ENCODE measurements around the gene DNAJA4. TPM values are rescaled to one million over a fixed set of nuclear protein-coding genes. Genes with fewer than 3 reads are reported as not detected.

The DNAJA4 gene
- total and polyA plus RNA-seq, 12 donors: 11.7 to 43.5 (median 21.8) TPM

DNA sequence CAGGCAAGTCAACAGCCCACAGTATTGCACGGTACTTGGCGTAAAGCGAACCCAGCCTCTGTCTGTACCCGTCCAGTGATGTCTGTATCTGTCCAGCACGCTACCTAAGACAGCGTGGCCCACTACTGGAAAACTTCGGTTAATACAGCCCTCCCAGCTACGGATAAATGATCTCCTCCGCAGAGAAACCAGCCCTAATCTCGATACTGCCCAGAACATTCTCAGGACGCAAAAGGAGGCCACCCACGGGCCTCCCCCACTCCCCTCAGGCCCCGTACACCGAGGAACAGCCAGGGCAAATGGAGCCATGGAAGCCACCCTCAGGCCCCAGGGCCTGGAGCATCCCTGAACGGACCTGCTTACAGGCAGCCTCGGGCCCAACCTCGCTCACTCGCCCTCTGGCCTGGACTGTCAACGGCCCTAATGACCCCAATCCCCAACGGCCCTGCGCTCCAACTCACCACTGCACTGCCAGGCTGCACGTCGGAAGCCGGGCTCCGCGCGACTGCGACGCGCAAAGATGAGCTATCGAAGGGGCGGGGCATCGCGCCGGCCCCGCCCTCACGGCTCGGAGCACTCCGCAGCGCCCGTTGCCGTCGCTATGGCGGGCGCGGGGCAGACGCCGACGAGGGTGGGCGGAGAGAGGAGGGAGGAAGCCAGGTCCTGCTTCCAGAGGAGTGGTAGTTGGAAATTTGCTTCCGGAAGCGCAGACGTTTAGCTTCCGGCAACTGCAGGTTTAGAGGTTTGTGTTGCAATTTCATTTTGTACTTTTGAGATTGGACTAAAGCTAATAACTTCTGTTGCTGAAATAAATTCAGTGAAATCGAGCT lies 35.0 kb downstream of the DNAJA4 start, which contains the start of gene SKIC8:
Gene SKIC8, minus strand, starts transcription at position 509 of the 830 bp plus-strand sequence. CDS start 3,923 bp downstream, outside the sequence.
- H3K27ac ChIP-seq: peak within 1 kb of the TSS; percentile 19 to 88 (median 76)
- DNase-seq: peak; percentile 90 to 96 (median 94)
- no peaks in the 10 kb centered on the region for H3K9me3 ChIP-seq (replicated peaks in 1 of 3)
- H3K36me3 ChIP-seq (replicated peaks in 1 of 2): peaks cover 0 to 5% of the 10 kb centered on the region in 2 donors
- peaks cover 0 to 19% of the 10 kb centered on the region in 2 donors for H3K4me1 ChIP-seq (replicated peaks in 1 of 2)
- WGBS, 4 donors: 0 to 3% (median 1%) methylated on average over 10 to 55 of the region's 55 CpGs
- no peaks in the 10 kb centered on the region for H3K27me3 ChIP-seq
- TF ChIP-seq, protein P1, sequence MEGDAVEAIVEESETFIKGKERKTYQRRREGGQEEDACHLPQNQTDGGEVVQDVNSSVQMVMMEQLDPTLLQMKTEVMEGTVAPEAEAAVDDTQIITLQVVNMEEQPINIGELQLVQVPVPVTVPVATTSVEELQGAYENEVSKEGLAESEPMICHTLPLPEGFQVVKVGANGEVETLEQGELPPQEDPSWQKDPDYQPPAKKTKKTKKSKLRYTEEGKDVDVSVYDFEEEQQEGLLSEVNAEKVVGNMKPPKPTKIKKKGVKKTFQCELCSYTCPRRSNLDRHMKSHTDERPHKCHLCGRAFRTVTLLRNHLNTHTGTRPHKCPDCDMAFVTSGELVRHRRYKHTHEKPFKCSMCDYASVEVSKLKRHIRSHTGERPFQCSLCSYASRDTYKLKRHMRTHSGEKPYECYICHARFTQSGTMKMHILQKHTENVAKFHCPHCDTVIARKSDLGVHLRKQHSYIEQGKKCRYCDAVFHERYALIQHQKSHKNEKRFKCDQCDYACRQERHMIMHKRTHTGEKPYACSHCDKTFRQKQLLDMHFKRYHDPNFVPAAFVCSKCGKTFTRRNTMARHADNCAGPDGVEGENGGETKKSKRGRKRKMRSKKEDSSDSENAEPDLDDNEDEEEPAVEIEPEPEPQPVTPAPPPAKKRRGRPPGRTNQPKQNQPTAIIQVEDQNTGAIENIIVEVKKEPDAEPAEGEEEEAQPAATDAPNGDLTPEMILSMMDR (IDR thresholded peaks at IDR 0.05): no peak
- TF ChIP-seq POLR2A (IDR thresholded peaks at IDR 0.05): peak; percentile 74 to 81
- intact Hi-C loops (cut with DNase I): no loop called here
- peak within 1 kb of the TSS; percentile 35 to 95 (median 82) for H3K4me3 ChIP-seq

DNA sequence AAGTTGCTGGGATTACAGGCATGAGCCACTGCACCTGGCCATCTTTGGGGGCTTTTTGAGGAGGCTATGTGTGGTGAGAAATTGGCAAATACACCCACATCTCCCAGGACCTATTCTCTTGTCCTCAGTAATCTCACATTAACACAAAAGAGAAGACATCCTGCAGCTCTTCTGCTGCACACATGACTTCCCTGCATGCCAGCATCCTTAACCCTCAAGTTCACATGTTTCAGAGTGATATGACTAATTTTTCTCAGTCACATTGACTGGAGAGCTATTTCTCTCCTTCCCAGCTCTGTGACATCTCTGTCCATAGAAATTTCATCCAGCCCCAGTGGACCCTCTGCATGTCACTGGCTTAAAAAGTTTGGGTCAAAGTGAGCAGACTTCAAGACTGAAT lies 37.0 kb downstream of the DNAJA4 start:
- Histone ChIP-seq H3K4me1 (replicated peaks in 1 of 2) (peaks cover 0 to 19% of the 10 kb centered on the region in 2 donors), H3K4me3 (no peak overlapping the region), H3K36me3 (replicated peaks in 1 of 2) (no peaks in the 10 kb centered on the region), H3K27ac (no peak overlapping the region), H3K27me3 (no peaks in the 10 kb centered on the region), H3K9me3 (replicated peaks in 1 of 3) (no peaks in the 10 kb centered on the region)
- no peak for DNase-seq
- TF ChIP-seq, protein P1 (IDR thresholded peaks at IDR 0.05): no peak
- no peak for TF ChIP-seq POLR2A (IDR thresholded peaks at IDR 0.05)
- intact Hi-C loops (cut with DNase I): no loop called here

DNA sequence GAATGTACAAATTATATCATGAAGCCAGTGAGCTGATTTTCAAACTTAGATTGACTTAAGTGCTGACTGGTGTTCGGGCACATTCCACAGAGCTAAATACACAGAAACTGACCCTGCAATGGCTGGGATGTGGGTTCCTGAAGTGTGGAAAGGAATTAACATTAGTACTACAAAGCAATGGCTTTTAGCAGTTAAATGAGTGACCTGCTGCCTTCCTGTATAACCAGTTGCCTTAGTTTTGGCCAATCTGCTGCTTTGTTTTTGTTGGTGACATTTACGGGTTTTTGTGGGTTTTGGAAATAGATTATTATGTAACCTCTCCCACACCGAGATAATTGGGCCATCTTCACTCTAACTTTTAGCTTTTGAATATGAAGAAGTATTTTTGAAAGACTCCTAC lies 37.5 kb downstream of the DNAJA4 start:
- intact Hi-C loops (cut with DNase I): no loop called here
- TF ChIP-seq POLR2A (IDR thresholded peaks at IDR 0.05): no peak
- TF ChIP-seq, protein P1 (IDR thresholded peaks at IDR 0.05): no peak
- Histone ChIP-seq H3K27ac (no peak overlapping the region), H3K9me3 (replicated peaks in 1 of 3) (no peaks in the 10 kb centered on the region), H3K27me3 (no peaks in the 10 kb centered on the region), H3K4me1 (replicated peaks in 1 of 2) (peaks cover 0 to 19% of the 10 kb centered on the region in 2 donors), H3K4me3 (no peak overlapping the region), H3K36me3 (replicated peaks in 1 of 2) (no peaks in the 10 kb centered on the region)
- WGBS, 4 donors: 28 to 48% (median 43%) methylated on average over 3 of the region's 3 CpGs
- DNase-seq: no peak

DNA sequence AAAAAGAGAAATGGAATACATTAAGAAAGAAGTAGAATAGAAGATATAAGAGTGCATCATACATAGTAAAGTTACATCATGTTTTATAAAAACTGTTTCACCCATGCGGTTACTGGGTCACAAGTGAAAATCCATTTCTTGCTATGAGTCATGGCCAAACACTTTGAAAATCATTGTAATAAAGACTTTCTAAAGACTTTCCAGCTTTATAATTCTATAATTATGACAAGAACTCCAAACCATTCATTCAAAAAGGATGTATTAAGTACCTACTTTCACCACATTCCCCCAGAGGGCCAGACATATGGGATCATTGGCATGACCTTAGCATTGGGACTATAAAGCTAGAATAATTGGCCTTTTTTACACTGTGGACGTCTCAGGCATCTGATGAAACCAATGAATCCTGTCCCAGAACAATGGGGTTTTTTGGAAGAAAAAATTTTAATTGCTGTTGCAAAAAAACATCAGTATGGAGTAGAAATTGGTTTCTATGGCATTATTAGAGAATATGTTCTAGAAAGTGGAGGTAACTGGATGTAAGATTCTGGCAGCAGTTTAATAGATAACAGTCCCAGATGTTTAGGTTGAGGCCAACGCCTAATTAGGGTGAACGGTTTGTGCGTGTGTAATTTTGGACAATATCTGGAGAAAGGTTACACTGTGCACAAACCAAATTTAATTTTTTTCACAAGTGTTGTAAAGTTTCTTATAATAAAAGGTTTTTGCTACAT lies 38.4 kb downstream of the DNAJA4 start:
- Histone ChIP-seq H3K4me3 (no peak overlapping the region), H3K9me3 (replicated peaks in 1 of 3) (no peaks in the 10 kb centered on the region), H3K27ac (no peak overlapping the region), H3K4me1 (replicated peaks in 1 of 2) (peaks cover 0 to 18% of the 10 kb centered on the region in 2 donors), H3K36me3 (replicated peaks in 1 of 2) (no peaks in the 10 kb centered on the region), H3K27me3 (no peaks in the 10 kb centered on the region)
- TF ChIP-seq, protein P1 (IDR thresholded peaks at IDR 0.05): no peak
- TF ChIP-seq POLR2A (IDR thresholded peaks at IDR 0.05): no peak
- no peak for DNase-seq
- intact Hi-C loops (cut with DNase I): no loop called here
- 64 to 72% (median 67%) methylated on average over 5 of the region's 5 CpGs for WGBS, 4 donors
